BJ (cell line): ENCODE data around the gene RFX6. TPM values are rescaled to one million over a fixed set of nuclear protein-coding genes. Genes with fewer than 3 reads are reported as not detected.

Experiments
- CTCF ChIA-PET: fragments of 350-600 bp; formaldehyde crosslinking; extraction: SDS; loops from one replicate; lab custom pipeline; 2021; ENCODE audit warnings: antibody characterized with exemption, inconsistent platforms; lab: Yijun Ruan, JAX
- POLR2A ChIA-PET: fragments of 300-600 bp; sonication (Branson Sonifier 250); formaldehyde crosslinking; extraction: SDS; loops from one replicate; lab custom pipeline; 2021; ENCODE audit warnings: antibody characterized with exemption; lab: Charles Lee
- DNase-seq: peaks from one replicate; pipeline ENCODE4 v3.0.0-alpha.2; 2011; ENCODE audit warnings: low read depth
- H3K27me3 ChIP-seq: 2 replicates; pipeline ENCODE4 v1.6.0; 2011; ENCODE audit warnings: low read length; ENCODE audit not compliant: control insufficient read depth, insufficient read depth
- H3K36me3 ChIP-seq: 2 replicates; pipeline ENCODE4 v1.5.1; 2011; ENCODE audit warnings: low read length; ENCODE audit not compliant: control insufficient read depth, insufficient read depth
- H3K4me3 ChIP-seq: 2 replicates; pipeline ENCODE4 v1.5.1; 2011; ENCODE audit warnings: low read depth, mild to moderate bottlenecking, control low read depth, low read length
- polyA plus RNA-seq: library from polyadenylated mRNA; depleted of rRNA; stranded (reverse); fragments of >200 nt; gene quantifications from 2 replicates; pipeline ENCODE4 v1.2.3, GENCODE V29; 2011
- TF ChIP-seq, protein P1 (sequence below): IDR thresholded peaks from 2 replicates; pipeline ENCODE4 v1.5.1; 2011; ENCODE audit warnings: low read depth, mild to moderate bottlenecking, control low read depth, inconsistent platforms, low read length, moderate library complexity; ENCODE audit not compliant: insufficient read depth

RFX6 gene
- polyA plus RNA-seq, 1 experiment: not detected

DNA sequence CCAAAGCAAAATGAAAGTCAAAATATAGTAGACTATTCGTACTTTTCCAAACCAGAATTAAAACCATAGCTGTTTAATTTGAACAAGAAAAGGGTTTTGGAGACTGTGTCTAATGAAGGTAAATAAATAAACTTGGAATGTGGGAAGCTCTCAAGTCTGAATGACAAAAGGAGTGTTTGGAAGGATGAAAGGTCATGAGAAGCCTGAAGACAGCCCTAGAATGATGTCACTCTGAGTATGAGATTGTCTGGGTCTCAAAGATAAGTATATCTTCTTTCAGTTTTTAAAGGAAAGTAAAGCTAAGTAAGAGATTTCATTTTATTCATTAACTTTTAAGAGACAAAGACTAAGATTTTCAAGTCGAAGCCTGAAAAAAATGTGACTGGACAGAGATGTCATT is 72.9 kb downstream of the RFX6 start:
- no peaks in the 10 kb centered on the region; the same call in 1 of the 2 replicates for H3K27me3 ChIP-seq
- DNase-seq: no peak
- ChIA-PET CTCF (no interaction called here), POLR2A (no interaction called here)
- H3K36me3 ChIP-seq: no peaks in the 10 kb centered on the region
- H3K4me3 ChIP-seq: no peak overlapping the region
- TF ChIP-seq, protein P1, sequence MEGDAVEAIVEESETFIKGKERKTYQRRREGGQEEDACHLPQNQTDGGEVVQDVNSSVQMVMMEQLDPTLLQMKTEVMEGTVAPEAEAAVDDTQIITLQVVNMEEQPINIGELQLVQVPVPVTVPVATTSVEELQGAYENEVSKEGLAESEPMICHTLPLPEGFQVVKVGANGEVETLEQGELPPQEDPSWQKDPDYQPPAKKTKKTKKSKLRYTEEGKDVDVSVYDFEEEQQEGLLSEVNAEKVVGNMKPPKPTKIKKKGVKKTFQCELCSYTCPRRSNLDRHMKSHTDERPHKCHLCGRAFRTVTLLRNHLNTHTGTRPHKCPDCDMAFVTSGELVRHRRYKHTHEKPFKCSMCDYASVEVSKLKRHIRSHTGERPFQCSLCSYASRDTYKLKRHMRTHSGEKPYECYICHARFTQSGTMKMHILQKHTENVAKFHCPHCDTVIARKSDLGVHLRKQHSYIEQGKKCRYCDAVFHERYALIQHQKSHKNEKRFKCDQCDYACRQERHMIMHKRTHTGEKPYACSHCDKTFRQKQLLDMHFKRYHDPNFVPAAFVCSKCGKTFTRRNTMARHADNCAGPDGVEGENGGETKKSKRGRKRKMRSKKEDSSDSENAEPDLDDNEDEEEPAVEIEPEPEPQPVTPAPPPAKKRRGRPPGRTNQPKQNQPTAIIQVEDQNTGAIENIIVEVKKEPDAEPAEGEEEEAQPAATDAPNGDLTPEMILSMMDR: no peak

DNA sequence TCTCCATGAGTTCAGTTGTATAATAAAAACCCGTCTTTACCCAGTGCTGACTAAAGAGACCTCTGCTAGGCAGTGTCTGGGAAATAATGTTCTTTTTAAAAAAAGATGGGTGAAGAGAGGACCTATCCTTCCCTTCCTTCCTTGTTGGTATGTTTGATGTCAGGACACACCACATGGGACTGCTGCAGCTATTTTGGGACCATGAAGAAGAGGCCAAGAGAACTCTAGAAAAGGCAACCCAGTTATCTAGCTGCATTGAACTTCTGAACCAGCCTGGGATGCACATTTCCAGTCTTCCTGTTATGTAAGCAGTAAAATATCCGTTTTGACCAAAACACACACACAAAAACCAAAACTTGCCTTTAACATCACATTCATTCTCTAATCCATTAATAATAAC is 77.3 kb downstream of the RFX6 start:
- Histone ChIP-seq H3K4me3 (no peak overlapping the region), H3K27me3 (no peaks in the 10 kb centered on the region; the same call in 1 of the 2 replicates), H3K36me3 (no peaks in the 10 kb centered on the region)
- TF ChIP-seq, protein P1: no peak
- ChIA-PET POLR2A (no interaction called here), CTCF (interaction anchor here (0.9 kb wide), 1 partner anchor 9 kb away, joined by 3 read pairs; no protein-coding TSS in a partner anchor)
- no peak for DNase-seq

DNA sequence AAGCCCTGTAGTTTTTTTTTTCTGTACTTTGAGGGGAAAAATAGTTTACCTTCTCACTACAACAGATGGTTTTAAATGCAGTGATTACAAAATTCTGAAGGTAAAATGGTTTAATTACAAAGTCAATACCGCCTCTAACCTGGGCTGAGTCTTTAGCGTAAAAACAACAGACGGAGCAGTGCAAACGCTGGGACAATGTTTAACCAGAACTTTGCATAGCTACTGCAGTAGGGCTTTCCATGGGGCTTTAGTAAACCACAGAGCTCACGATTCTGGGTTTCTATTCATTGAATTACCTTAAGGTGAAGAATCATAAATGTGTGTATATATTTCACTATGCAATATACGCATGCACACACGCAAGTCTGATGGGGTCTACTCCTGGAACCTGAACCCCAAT is 77.9 kb downstream of the RFX6 start:
- no peak for DNase-seq
- Histone ChIP-seq H3K4me3 (no peak overlapping the region), H3K27me3 (no peaks in the 10 kb centered on the region; the same call in 1 of the 2 replicates), H3K36me3 (no peaks in the 10 kb centered on the region)
- CTCF ChIA-PET: interaction anchor here (0.5 to 0.9 kb wide), 2 partner anchors 8 to 16 kb away, joined by 3 read pairs; no protein-coding TSS in a partner anchor
- TF ChIP-seq, protein P1: no peak
- POLR2A ChIA-PET: no interaction called here

DNA sequence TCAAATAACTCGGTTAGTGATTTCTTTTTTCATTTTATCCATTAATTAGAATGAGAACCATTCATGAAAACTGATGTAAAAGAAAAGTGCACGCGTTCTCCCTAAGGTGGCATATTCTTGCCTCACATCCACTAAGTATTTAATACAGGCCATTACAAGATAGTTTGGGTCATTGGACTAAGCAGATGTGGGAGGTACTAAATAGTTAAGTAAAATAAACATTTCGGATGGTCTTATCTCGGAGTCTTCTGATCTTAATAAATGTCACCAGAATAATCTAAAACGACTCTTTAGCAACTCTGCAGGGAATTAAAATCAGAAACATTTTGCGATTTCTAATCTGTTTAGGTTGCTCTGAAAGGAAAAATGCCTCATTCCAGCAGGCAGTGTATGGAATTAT is 78.7 kb downstream of the RFX6 start:
- H3K27me3 ChIP-seq: no peaks in the 10 kb centered on the region; the same call in 1 of the 2 replicates
- no peaks in the 10 kb centered on the region for H3K36me3 ChIP-seq
- ChIA-PET CTCF (no interaction called here), POLR2A (no interaction called here)
- DNase-seq: no peak
- TF ChIP-seq, protein P1: no peak
- no peak overlapping the region for H3K4me3 ChIP-seq

DNA sequence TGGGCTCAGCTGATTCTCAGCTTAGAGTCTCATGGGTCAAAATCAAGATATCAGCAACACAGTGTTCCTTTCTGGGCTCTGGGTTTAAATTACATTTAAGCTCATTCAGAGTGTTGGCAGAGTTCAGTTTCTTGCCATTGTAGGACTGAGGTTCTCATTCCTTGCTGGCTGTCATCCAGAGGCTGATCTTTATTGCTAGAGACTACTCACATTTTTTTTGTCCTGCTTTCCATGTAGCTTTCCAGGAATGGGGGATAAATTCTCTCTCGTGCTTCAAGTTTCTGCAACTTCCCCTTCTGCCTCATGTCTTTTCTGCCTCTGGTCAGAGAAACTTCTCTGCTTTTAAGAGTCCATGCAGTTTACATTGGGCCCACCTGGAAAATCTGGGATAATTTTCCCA is 86.9 kb downstream of the RFX6 start:
- ChIA-PET CTCF (interaction anchor here (0.6 to 1.0 kb wide), 3 partner anchors 8 to 186 kb away, joined by 3 to 6 read pairs (median 4); no protein-coding TSS in a partner anchor), POLR2A (no interaction called here)
- Histone ChIP-seq H3K27me3 (peaks cover 3% of the 10 kb centered on the region; the same call in 1 of the 2 replicates), H3K4me3 (no peak overlapping the region), H3K36me3 (no peaks in the 10 kb centered on the region)
- TF ChIP-seq, protein P1: no peak
- no peak for DNase-seq
